H4 (cell line): ENCODE measurements around the gene TMOD3. TPM values are rescaled to one million over a fixed set of nuclear protein-coding genes. Genes with fewer than 3 reads are reported as not detected.
A peak's percentile ranks its signal among the peaks of the same experiment; 100 is the strongest.
"Not testable (repeated sequence)": the region's sequence is repeated elsewhere in the genome, so short reads cannot be mapped to it uniquely, and the experiment has no call there.

ENCODE experiments used
- DNase-seq: peaks from one replicate; pipeline ENCODE4 v3.0.0-alpha.2; 2015; ENCODE audit warnings: low spot score
- total RNA-seq: library from RNA; depleted of rRNA; stranded (reverse); fragments of >200 nt; shearing (Covaris generic); gene quantifications from 2 replicates; pipeline ENCODE4 v1.2.3, GENCODE V29; 2014; rRNA removed

The TMOD3 gene
- 21.2 and 22.5 TPM in 2 replicates for total RNA-seq

GRCh38 chr15:51829376-51830275 is at the start of gene TMOD3:
Gene TMOD3 (plus strand): TSS chr15:51829653. CDS start chr15:51862885, 33,232 bp downstream.
- DNase-seq = peak; percentile 89

DNA sequence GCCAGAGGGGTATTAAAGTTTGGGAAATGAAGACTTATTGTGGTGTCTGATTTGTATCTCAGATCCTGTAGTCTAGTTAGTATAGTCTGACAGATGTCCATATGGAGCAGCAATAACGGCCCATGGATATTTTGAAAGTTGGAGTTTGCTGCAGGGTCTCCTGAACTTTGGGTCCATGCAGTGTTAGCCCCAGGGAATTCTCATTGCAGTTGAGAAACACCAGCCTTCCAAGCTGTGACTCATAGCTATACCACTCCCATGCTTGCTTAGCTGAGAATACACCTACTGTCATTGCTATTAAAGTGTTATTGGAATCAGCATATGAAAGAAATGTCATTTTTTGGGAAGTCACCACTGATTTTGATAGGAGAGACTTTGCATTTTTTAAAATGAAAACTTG is 48.8 kb upstream of the TMOD3 start:
- DNase-seq = no peak

DNA sequence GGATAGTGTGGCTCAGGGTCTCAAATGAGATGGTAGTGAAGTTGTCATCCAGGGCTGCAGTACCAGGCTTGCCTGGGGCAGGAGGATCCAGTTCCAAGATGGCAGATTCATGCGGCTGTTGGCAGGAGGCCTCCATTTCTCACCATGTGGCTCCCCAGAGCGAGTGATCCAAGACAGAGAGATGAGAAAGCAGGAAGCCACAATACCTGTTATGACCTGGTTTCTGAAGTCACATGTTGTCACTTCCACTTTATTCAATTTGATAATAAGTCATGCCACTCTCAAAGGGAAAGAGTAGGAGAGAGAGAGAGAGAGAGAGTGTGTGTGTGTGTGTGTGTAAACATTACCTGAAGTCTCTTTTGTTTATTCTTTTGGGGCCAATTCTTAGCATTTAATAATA is 47.9 kb upstream of the TMOD3 start:
- DNase-seq = no peak

GRCh38 chr15:51782357-51782896 is 47.0 kb upstream of the TMOD3 start:
- no peak for DNase-seq

DNA sequence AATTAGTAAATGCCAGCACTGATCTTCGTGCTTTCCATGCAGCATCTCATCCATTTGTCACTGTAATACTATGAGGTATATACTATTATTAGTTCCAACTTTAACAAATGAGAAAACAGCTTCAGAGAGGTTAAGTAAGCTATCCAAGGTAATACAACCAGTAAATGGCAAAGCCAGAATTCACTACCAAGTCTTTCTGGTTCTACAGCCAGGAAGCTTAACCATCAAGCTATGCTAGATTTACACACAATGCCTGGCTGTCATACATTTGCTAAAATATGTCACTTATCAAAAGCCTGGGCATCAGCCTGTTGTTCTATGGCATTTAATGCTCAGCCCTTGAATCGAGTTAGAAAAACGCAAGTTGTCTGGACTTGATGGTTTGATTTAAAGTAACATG is 45.5 kb upstream of the TMOD3 start:
- no peak for DNase-seq

DNA sequence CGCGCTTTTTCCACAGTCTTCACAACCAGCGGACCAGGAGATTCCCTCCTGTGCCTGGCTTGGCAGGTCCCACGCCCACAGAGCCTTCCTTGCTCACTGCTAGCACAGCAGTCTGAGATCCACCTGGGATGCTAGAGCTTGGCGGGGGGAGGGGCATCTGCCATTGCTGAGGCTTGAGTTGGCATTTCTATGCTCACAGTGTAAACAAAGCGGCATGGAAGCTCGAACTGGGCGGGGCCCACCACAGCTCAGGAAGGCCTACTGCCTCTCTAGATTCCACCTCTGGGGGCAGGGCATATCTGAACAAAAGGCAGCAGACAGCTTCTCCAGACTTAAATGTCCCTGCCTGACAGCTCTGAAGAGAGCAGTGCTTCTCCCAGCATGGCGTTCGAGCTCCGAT is 42.3 kb upstream of the TMOD3 start:
- peak; percentile 67 for DNase-seq

DNA sequence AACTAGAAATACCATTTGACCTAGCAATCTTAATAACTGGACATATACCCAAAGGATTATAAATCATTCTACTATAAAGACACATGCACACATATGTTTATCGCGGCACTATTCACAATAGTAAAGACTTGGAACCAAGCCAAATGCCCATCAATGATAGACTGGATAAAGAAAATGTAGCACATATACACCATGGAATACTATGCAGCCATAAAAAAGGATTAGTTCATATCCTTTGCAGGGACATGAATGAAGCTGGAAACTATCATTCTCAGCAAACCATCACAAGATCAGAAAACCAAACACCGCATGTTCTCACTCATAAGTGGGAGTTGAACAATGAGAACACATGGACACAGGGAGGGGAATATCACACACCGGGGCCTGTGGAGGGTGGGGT is 37.0 kb upstream of the TMOD3 start:
- not testable (repeated sequence) for DNase-seq

GRCh38 chr15:51793521-51794305 is 35.7 kb upstream of the TMOD3 start:
- DNase-seq = no peak

- peak; percentile 45 for DNase-seq
Measured at GRCh38 chr15:51796847-51797401, 32.5 kb upstream of the TMOD3 start.

DNA sequence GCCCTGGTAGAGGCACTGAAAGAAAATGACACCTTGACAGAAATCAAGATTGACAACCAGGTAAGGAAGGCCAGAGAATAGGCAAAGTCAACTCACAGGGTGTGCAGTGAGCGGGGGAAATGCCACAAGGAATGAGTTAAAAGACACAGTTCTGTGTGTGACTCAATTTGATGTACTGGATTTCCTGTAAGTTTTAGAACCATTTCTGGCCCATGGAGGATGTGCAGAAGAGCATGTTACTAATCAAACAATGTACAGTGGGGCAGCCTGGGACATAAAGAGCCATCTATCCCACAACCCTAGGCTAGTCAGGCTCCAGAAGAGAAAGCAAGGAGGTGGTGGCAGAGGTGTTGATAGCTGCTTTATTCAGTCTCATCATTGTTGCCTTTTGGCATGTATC is 31.2 kb upstream of the TMOD3 start:
- DNase-seq = no peak

DNA sequence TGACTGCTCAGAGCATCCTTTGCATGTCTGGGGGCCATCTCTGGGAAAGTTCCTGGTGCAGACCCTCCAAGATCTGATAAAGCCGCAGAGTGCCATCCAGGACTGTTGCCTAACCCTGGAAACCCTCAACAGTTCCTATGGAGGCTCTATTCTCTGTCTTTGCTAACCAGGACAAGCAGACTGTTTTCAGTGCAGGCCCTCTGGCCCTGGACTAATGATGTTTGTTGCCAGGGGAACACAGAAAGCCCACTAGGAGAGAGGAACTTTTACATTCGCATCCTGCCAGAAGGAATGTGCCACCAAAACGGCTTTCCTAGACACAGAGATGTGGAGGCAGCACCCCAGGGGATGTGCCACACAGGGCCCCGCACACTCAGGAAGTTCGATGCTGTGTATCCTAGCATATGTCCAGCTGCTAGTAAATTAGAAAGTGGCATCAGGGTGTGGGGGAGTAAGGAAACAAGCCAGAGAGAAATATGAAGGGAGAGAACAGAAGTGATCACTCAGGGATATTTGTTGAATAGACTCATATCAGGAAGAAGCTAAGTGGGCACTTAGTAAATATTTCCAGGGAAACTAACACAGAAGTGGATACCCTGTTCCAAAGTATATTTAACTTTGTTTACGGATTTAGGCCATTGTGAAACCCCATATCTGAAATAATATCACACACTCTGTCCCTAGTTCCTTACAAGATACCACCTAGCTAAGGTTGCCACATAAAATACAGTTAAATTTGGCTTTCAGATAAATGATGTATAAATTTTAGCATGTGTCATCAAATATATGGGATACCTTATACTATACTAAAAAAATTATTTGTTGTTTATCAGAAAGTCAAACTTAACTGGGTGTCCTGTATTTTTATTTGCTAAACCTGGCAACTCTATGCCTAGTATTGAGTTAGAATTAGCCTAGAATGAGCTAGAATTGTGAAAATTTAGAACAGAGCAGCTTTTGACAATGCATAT is 29.9 kb upstream of the TMOD3 start:
- DNase-seq = no peak

DNA sequence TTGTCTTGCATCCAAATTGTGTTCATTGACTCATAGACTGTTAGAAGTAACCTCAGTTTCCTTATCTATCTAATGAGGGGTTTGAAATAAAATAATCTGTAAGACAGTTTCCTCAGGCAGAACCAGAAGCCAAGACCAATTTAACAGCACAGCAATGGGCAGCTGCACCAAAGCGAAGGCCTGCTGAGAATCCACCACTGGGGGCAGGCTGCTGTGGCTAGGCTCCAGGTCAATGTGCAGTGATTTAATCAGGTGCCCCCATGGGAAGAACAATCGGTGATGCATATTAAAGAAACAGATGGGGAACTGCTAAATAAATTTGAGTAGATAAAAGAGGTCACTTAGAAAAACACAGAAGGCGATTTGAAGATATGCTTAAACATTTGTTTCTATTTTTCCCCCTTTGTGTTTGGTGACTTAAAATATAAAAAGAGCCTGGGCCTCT is 28.0 kb upstream of the TMOD3 start:
- peak; percentile 25 for DNase-seq

DNA sequence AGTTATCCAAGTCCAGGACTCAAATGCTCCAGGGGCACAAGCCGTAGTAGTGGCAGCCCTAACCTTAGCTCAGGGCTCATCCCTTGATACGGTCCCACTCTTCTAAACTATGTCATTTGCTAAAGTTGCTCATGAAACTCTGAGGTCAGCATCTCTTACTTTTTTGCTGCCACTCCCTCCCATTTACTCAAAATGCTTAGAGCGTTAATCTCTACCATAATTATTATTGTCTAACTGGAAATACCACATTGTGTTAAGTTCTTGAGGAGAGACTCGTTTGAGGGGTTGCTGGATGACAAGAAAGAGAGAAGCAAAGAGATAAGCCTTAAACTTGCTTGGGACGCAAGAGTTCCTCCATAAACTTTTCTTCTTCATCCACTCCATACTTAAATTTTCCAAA is 26.9 kb upstream of the TMOD3 start:
- no peak for DNase-seq

- no peak for DNase-seq
Measured at GRCh38 chr15:51803965-51804364, 25.5 kb upstream of the TMOD3 start.

DNA sequence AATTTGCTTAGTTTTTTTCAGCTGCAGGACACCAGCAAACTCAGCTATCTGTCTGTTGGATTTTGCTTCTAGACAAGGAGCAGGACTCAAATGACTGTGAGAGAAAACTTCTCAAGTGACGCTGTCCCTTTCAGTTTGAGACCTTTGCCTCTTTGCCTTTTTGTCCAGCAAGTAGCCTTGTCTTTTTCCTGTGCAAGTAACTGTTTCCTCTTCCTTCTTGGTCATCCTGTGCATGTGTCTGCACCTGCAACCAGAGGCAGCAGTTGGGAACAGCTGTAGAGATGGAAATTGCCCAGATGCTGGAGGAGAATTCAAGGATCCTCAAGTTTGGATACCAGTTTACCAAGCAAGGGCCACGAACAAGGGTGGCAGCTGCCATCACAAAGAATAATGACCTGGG is 23.3 kb upstream of the TMOD3 start:
- DNase-seq = no peak

- no peak for DNase-seq
Measured at GRCh38 chr15:51809457-51809856, 20.0 kb upstream of the TMOD3 start.

DNA sequence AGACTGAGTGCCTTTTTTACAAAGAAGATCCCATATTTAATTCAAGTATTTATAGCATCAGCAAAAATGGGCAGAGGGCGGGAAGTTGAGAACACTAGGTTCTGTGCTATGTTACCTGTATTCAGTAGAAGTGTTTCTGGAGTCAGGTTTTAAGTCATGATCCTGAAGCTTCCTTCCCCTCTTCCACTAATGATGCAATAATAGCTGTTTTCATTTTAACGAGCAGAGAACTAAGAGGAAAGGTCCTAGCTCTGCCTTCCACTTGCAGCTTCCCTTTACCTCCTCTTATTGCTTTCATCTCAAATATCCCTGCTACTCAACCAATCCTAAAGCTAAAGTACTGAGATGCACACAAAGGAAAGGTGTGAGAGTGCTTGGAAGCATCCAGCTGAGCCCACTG is 16.9 kb upstream of the TMOD3 start:
- DNase-seq = no peak

DNA sequence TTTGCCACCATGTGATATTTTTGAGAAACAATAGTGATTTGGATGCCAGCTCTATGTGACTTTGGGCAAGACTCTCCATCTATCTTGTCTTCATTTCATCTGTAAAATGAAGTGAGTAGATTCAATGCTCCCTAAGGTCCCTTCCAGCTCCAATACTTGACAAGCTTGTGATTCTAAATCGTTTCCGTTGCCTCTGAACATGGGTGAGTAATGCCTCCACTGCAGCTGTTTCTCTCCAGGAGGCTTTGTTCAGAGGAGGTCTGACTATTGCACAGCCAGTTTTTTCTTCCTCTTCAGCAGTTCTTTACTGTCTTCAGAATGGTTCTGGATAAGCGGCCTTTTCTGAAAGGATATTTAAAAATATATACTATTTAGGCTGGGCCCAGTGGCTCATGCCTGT is 14.8 kb upstream of the TMOD3 start:
- no peak for DNase-seq

- DNase-seq = no peak
Measured at GRCh38 chr15:51816611-51817010, 12.8 kb upstream of the TMOD3 start.

DNA sequence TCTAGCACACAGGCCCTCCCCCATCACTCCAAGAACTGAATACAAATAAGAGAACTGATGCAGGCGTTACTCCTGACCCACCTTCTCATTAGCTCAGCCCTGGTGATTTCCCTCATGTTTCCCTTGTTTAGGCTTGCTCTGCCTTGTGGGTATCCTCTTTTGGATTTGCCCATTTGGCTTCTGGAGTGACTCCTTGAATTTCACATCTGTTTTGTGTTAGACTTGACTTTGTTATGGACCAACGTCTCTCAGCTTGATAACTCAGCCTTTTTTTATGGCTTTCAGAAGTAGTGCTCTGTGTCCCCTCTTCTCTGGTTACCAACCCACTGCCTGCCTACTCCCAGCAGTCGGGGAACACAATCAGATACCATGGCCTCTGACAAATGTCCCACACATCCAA is 11.3 kb upstream of the TMOD3 start:
- DNase-seq = no peak

- DNase-seq = no peak
Measured at GRCh38 chr15:51825698-51826097, 3.8 kb upstream of the TMOD3 start.
